SU-DHL-6 (cell line): ENCODE measurements around the gene STXBP5L.

ENCODE experiments used
- H2AFZ ChIP-seq: fragments of 200-600 bp; sonication (generic); 2 replicates; pipeline ENCODE4 v1.6.1; 2014; ENCODE audit warnings: low read depth, mild to moderate bottlenecking, moderate library complexity, mixed read lengths, antibody characterized with exemption, low read length; ENCODE audit not compliant: severe bottlenecking
- H3F3A ChIP-seq: fragments of 200-600 bp; shearing (Covaris generic); 2 replicates; pipeline ENCODE4 v1.6.0; 2016; ENCODE audit warnings: antibody characterized with exemption, mild to moderate bottlenecking; ENCODE audit not compliant: insufficient read depth
- H3K27ac ChIP-seq: fragments of 200-600 bp; sonication (generic); 2 replicates; pipeline ENCODE4 v1.5.1; 2016; ENCODE audit warnings: low read depth, mild to moderate bottlenecking, low read length, moderate library complexity, mixed read lengths
- H3K27me3 ChIP-seq: fragments of 200-600 bp; sonication (generic), shearing (Covaris generic); 2 replicates; pipeline ENCODE4 v1.6.0; 2014; ENCODE audit warnings: mild to moderate bottlenecking, low read length
- H3K36me3 ChIP-seq: fragments of 200-600 bp; sonication (generic); 2 replicates; pipeline ENCODE4 v1.6.1; 2014; ENCODE audit warnings: mild to moderate bottlenecking, low read length, mixed read lengths
- H3K4me2 ChIP-seq: fragments of 300-600, 200-600 bp; shearing (Covaris generic), sonication (generic); 2 replicates; pipeline ENCODE4 v1.6.0; 2014; ENCODE audit warnings: low read length, low read depth, mild to moderate bottlenecking; ENCODE audit not compliant: poor library complexity, severe bottlenecking
- H3K4me3 ChIP-seq: fragments of 200-600 bp; sonication (generic); 2 replicates; pipeline ENCODE4 v1.5.1; 2014; ENCODE audit warnings: antibody characterized with exemption, low read length, mild to moderate bottlenecking, mixed read lengths; ENCODE audit not compliant: insufficient read depth, poor library complexity, severe bottlenecking
- H3K79me2 ChIP-seq: fragments of 200-600 bp; sonication (generic); 2 replicates; pipeline ENCODE4 v1.6.1; 2014; ENCODE audit warnings: mild to moderate bottlenecking, low read length, moderate library complexity; ENCODE audit not compliant: insufficient read depth
- H3K9ac ChIP-seq: fragments of 200-600 bp; sonication (generic); 2 replicates; pipeline ENCODE4 v1.7.0; 2014; ENCODE audit warnings: mild to moderate bottlenecking, low read length
- H3K9me2 ChIP-seq: fragments of 200-600 bp; sonication (generic); replicated peaks from 2 replicates; pipeline ENCODE4 v1.6.1; 2014; ENCODE audit warnings: low read length; ENCODE audit not compliant: insufficient read depth
- H3K9me3 ChIP-seq: fragments of 200-600 bp; sonication (generic); 2 replicates; pipeline ENCODE4 v1.6.1; 2014; ENCODE audit warnings: low read length, mixed read lengths; ENCODE audit not compliant: insufficient read depth
- H4K20me1 ChIP-seq: fragments of 200-600 bp; sonication (generic); 2 replicates; pipeline ENCODE4 v1.6.1; 2014; ENCODE audit warnings: low read depth, mild to moderate bottlenecking, antibody characterized with exemption, low read length, moderate library complexity, mixed read lengths
- EZH2phosphoT487 ChIP-seq: fragments of 200-600 bp; sonication (generic), shearing (Covaris generic); conservative IDR thresholded peaks from 2 replicates; pipeline ENCODE4 v1.6.1; 2018; ENCODE audit warnings: mild to moderate bottlenecking, antibody characterized with exemption, low read length, moderate library complexity, mixed read lengths
- TF ChIP-seq, protein P1 (sequence below): fragments of 200-600 bp; sonication (generic); IDR thresholded peaks from one replicate; pipeline ENCODE4 v1.5.1; 2017; ENCODE audit warnings: antibody characterized with exemption, mild to moderate bottlenecking, low read length, moderate library complexity; ENCODE audit not compliant: insufficient read depth, poor library complexity, severe bottlenecking

The STXBP5L gene

GRCh38 chr3:121126707-121127035 lies 218.7 kb downstream of the STXBP5L start:
- Histone ChIP-seq H3K79me2 (no peaks in the 10 kb centered on the region), H3K27me3 (no peaks in the 10 kb centered on the region), H3K4me3 (no peak overlapping the region), H3K36me3 (no peaks in the 10 kb centered on the region), H3K9ac (no peak overlapping the region), H4K20me1 (no peaks in the 10 kb centered on the region), H3K9me2 (no peaks in the 10 kb centered on the region), H2AFZ (no peak overlapping the region), H3F3A (no peaks in the 10 kb centered on the region), H3K27ac (no peak overlapping the region), H3K9me3 (no peaks in the 10 kb centered on the region), H3K4me2 (no peak overlapping the region)
- TF ChIP-seq, protein P1, sequence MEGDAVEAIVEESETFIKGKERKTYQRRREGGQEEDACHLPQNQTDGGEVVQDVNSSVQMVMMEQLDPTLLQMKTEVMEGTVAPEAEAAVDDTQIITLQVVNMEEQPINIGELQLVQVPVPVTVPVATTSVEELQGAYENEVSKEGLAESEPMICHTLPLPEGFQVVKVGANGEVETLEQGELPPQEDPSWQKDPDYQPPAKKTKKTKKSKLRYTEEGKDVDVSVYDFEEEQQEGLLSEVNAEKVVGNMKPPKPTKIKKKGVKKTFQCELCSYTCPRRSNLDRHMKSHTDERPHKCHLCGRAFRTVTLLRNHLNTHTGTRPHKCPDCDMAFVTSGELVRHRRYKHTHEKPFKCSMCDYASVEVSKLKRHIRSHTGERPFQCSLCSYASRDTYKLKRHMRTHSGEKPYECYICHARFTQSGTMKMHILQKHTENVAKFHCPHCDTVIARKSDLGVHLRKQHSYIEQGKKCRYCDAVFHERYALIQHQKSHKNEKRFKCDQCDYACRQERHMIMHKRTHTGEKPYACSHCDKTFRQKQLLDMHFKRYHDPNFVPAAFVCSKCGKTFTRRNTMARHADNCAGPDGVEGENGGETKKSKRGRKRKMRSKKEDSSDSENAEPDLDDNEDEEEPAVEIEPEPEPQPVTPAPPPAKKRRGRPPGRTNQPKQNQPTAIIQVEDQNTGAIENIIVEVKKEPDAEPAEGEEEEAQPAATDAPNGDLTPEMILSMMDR, result no peak
- no peak for TF ChIP-seq EZH2phosphoT487

DNA sequence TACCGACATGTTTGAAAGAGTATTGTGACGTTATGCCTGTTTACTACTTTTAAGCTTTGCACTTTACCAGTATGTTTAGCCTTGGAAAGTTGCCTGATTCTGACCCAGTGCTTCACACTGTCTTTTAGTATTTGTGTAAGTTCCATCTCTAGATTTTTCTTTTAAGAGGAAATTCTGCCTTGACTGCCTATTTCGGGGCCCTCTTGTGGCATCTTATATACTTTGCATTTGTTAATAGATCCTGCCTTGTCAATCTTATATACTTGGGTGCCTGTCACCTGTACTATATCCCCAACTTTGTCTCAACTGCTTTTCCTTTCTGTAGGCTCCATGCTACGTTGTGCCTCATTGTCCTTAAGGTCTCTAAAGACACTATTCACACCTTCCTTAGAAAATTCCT lies 244.6 kb downstream of the STXBP5L start:
- Histone ChIP-seq H3K27me3 (no peaks in the 10 kb centered on the region), H4K20me1 (no peaks in the 10 kb centered on the region), H2AFZ (no peak overlapping the region), H3F3A (no peaks in the 10 kb centered on the region), H3K79me2 (no peaks in the 10 kb centered on the region), H3K4me2 (no peak overlapping the region), H3K36me3 (no peaks in the 10 kb centered on the region), H3K9me3 (no peaks in the 10 kb centered on the region), H3K4me3 (no peak overlapping the region), H3K27ac (no peak overlapping the region), H3K9me2 (no peaks in the 10 kb centered on the region), H3K9ac (no peak overlapping the region)
- no peak for TF ChIP-seq EZH2phosphoT487
- TF ChIP-seq, protein P1, result no peak

- H3K36me3 ChIP-seq, result no peaks in the 10 kb centered on the region
- no peaks in the 10 kb centered on the region for H3K79me2 ChIP-seq
- H3K4me2 ChIP-seq, result no peak overlapping the region
- H3K27ac ChIP-seq, result no peak overlapping the region
- H3K9me2 ChIP-seq, result no peaks in the 10 kb centered on the region
- no peak overlapping the region for H2AFZ ChIP-seq
- TF ChIP-seq, protein P1, result no peak
- no peak for TF ChIP-seq EZH2phosphoT487
- no peak overlapping the region for H3K4me3 ChIP-seq
- no peaks in the 10 kb centered on the region for H3F3A ChIP-seq
- H4K20me1 ChIP-seq, result no peaks in the 10 kb centered on the region
- no peak overlapping the region for H3K9ac ChIP-seq
- no peaks in the 10 kb centered on the region for H3K27me3 ChIP-seq
- no peaks in the 10 kb centered on the region for H3K9me3 ChIP-seq
Observed at GRCh38 chr3:121153851-121154250, 245.8 kb downstream of the STXBP5L start.

DNA sequence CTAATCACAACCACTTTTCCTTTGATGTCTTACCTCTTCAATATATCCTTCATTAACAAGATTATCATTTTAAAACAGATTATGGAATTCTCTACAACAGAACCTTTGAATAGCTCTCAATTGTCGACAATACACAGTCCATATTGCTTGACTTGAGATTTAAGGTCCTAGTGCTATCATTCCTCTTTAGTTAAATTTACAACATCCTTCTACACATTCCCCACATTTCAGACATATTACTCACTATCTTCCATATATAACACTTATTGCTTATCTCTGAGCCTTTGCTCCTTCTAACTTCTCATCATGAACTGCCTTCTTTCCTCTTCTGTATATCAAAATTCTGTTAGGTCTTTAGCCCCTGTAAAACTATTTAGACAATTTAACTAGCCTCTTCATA lies 247.0 kb downstream of the STXBP5L start:
- H3K4me3 ChIP-seq, result no peak overlapping the region
- no peak overlapping the region for H2AFZ ChIP-seq
- H3K4me2 ChIP-seq, result no peak overlapping the region
- no peaks in the 10 kb centered on the region for H3K79me2 ChIP-seq
- TF ChIP-seq, protein P1, result no peak
- TF ChIP-seq EZH2phosphoT487, result no peak
- H3K27me3 ChIP-seq, result no peaks in the 10 kb centered on the region
- no peak overlapping the region for H3K27ac ChIP-seq
- no peaks in the 10 kb centered on the region for H3K9me2 ChIP-seq
- H3K9ac ChIP-seq, result no peak overlapping the region
- no peaks in the 10 kb centered on the region for H3K36me3 ChIP-seq
- no peaks in the 10 kb centered on the region for H4K20me1 ChIP-seq
- no peaks in the 10 kb centered on the region for H3F3A ChIP-seq
- H3K9me3 ChIP-seq, result no peaks in the 10 kb centered on the region
